Raji (cell line): ENCODE data around the gene MKRN2OS.

Source experiments
- POLR2A ChIP-seq: IDR thresholded peaks from 2 replicates; pipeline ENCODE4 v1.6.1; 2011; ENCODE audit warnings: low read depth, low read length, control low read depth; ENCODE audit not compliant: insufficient read depth

MKRN2OS gene

GRCh38 chr3:12544652-12545472 is 437 bp downstream of the MKRN2OS start:
- no peak for TF ChIP-seq POLR2A

- TF ChIP-seq POLR2A = no peak
Observed at GRCh38 chr3:12541625-12542024, 3.7 kb downstream of the MKRN2OS start.

GRCh38 chr3:12536423-12536822 is 8.9 kb downstream of the MKRN2OS start:
- no peak for TF ChIP-seq POLR2A

- no peak for TF ChIP-seq POLR2A
Observed at GRCh38 chr3:12532182-12532581, 13.1 kb downstream of the MKRN2OS start.

- TF ChIP-seq POLR2A = no peak
Observed at GRCh38 chr3:12527757-12528143, 17.5 kb downstream of the MKRN2OS start.

GRCh38 chr3:12522721-12523120 is 22.6 kb downstream of the MKRN2OS start:
- no peak for TF ChIP-seq POLR2A

- no peak for TF ChIP-seq POLR2A
Observed at GRCh38 chr3:12521010-12521409, 24.3 kb downstream of the MKRN2OS start.

- TF ChIP-seq POLR2A = no peak
Observed at GRCh38 chr3:12518261-12519028, 26.9 kb downstream of the MKRN2OS start.

- TF ChIP-seq POLR2A = no peak
Observed at GRCh38 chr3:12516873-12517272, 28.4 kb downstream of the MKRN2OS start.

GRCh38 chr3:12515631-12516030 is 29.7 kb downstream of the MKRN2OS start:
- no peak for TF ChIP-seq POLR2A

GRCh38 chr3:12513694-12514446 is 31.4 kb downstream of the MKRN2OS start:
- TF ChIP-seq POLR2A = no peak

- no peak for TF ChIP-seq POLR2A
Observed at GRCh38 chr3:12512534-12513118, 32.7 kb downstream of the MKRN2OS start.

- TF ChIP-seq POLR2A = no peak
Observed at GRCh38 chr3:12509466-12509865, 35.8 kb downstream of the MKRN2OS start.

- TF ChIP-seq POLR2A = no peak
Observed at GRCh38 chr3:12508291-12508700, 37.0 kb downstream of the MKRN2OS start.
